ENCODE measurements around the gene JAK1.

The JAK1 gene

DNA sequence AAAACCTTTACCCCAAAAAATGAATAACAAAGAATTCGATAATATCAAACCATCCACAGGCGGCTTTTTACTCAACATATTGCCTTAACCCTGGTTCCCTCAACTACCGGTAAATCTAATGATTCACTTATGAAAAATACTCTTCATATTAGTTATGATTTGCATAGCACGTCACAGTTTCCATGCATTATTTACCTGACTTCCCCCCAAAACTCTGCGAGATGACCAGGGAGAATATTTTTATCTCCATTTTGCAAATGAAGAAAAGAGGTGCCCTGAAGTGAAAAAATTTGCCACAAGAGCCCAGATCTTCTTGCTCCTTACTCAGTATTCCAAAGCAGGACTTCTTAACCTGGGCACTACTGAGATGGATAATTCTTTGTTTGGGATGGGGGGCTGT is 2.9 kb downstream of the JAK1 start:
- Histone ChIP-seq H4K20me1 (ENCODE audit: insufficient read depth, low read length) (peaks cover 28% of the 10 kb centered on the region), H3K4me1 (ENCODE audit: low read length) (peaks cover 71% of the 10 kb centered on the region)
- TF ChIP-seq EZH2phosphoT487 (IDR thresholded peaks at IDR 0.05; ENCODE audit: low read depth), result no peak
- TF ChIP-seq, protein P1, sequence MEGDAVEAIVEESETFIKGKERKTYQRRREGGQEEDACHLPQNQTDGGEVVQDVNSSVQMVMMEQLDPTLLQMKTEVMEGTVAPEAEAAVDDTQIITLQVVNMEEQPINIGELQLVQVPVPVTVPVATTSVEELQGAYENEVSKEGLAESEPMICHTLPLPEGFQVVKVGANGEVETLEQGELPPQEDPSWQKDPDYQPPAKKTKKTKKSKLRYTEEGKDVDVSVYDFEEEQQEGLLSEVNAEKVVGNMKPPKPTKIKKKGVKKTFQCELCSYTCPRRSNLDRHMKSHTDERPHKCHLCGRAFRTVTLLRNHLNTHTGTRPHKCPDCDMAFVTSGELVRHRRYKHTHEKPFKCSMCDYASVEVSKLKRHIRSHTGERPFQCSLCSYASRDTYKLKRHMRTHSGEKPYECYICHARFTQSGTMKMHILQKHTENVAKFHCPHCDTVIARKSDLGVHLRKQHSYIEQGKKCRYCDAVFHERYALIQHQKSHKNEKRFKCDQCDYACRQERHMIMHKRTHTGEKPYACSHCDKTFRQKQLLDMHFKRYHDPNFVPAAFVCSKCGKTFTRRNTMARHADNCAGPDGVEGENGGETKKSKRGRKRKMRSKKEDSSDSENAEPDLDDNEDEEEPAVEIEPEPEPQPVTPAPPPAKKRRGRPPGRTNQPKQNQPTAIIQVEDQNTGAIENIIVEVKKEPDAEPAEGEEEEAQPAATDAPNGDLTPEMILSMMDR (IDR thresholded peaks at IDR 0.05; ENCODE audit: low read depth, low read length), result no peak

DNA sequence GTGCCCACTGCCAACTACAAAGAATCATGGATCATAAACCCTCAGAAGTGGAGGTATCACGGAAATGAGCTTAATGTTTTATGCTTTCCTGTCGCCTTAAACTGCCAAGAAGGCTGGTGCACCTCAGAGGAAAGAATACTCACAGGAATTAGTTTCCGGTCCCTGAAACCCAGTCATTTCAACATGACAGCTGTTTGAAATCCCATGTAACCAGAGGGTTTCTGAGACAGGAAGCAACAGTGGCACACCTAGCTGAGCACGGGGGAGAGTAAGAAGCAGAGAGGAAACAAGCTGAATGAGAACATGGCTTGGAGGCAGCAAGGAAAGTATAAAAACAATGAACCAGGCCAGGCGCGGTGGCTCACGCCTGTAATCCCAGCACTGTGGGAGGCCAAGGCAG is 3.9 kb downstream of the JAK1 start:
- Histone ChIP-seq H3K27ac (ENCODE audit: low read length) (peak overlapping the region; percentile 99), H3K9me3 (ENCODE audit: insufficient read depth, low read length) (no peaks in the 10 kb centered on the region)

More for the DNA sequence above, 2.9 kb downstream of the JAK1 start:
- H3K9me3 ChIP-seq (ENCODE audit: insufficient read depth, low read length), result no peaks in the 10 kb centered on the region
- H3K27ac ChIP-seq (ENCODE audit: low read length), result peak overlapping the region; percentile 99
- peaks cover 75% of the 10 kb centered on the region for H3K79me2 ChIP-seq (ENCODE audit: low read length)
- peaks cover 3% of the 10 kb centered on the region for H3K27me3 ChIP-seq (ENCODE audit: low read depth, low read length)
- H3K36me3 ChIP-seq (replicated peaks; ENCODE audit: low read depth, low read length), result no peaks in the 10 kb centered on the region
- H3K4me2 ChIP-seq (ENCODE audit: low read length), result peak overlapping the region; percentile 86
- H3K4me3 ChIP-seq (ENCODE audit: low read length), result peak overlapping the region; percentile 87
- no peak overlapping the region for H2AFZ ChIP-seq (ENCODE audit: low read depth, low read length)
- H3K9ac ChIP-seq (ENCODE audit: low read length), result peak overlapping the region; percentile 81

DNA sequence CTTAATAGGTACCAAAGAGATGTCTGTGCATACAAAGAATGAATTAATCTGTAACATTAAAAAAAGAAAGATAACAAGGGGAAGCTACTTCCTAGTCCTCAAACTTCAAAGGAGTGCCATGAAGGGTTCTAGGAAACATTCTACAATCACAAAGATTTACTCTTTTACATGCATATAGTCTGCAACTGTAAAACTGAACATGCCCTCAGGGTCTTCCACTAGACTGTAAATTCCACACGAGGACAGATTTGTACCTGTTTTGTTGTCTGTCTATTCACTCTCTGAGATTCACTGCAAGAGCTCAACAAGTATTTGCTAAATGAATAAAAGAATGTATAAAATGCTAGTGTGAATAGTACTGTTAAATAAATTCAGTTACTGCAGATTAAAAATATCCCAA is 4.4 kb downstream of the JAK1 start:
- Histone ChIP-seq H3K36me3 (replicated peaks; ENCODE audit: low read depth, low read length) (no peaks in the 10 kb centered on the region), H3K4me2 (ENCODE audit: low read length) (peak overlapping the region; percentile 86), H3K4me1 (ENCODE audit: low read length) (peaks cover 76% of the 10 kb centered on the region), H2AFZ (ENCODE audit: low read depth, low read length) (no peak overlapping the region), H3K79me2 (ENCODE audit: low read length) (peaks cover 84% of the 10 kb centered on the region), H3K9ac (ENCODE audit: low read length) (peak overlapping the region; percentile 52; the same call in 1 of the 2 replicates), H3K27me3 (ENCODE audit: low read depth, low read length) (no peaks in the 10 kb centered on the region), H3K9me3 (ENCODE audit: insufficient read depth, low read length) (no peaks in the 10 kb centered on the region), H3K27ac (ENCODE audit: low read length) (peak overlapping the region; percentile 99), H4K20me1 (ENCODE audit: insufficient read depth, low read length) (peaks cover 28% of the 10 kb centered on the region), H3K4me3 (ENCODE audit: low read length) (peak overlapping the region; percentile 87)
- no peak for TF ChIP-seq EZH2phosphoT487 (IDR thresholded peaks at IDR 0.05; ENCODE audit: low read depth)
- TF ChIP-seq, protein P1 (IDR thresholded peaks at IDR 0.05; ENCODE audit: low read depth, low read length), result no peak

More for the DNA sequence above, 3.9 kb downstream of the JAK1 start:
- H3K9ac ChIP-seq (ENCODE audit: low read length), result peak overlapping the region; percentile 19; the same call in 1 of the 2 replicates
- H2AFZ ChIP-seq (ENCODE audit: low read depth, low read length), result no peak overlapping the region
- H3K4me2 ChIP-seq (ENCODE audit: low read length), result peak overlapping the region; percentile 86
- H3K79me2 ChIP-seq (ENCODE audit: low read length), result peaks cover 84% of the 10 kb centered on the region
- H4K20me1 ChIP-seq (ENCODE audit: insufficient read depth, low read length), result peaks cover 28% of the 10 kb centered on the region
- peaks cover 75% of the 10 kb centered on the region for H3K4me1 ChIP-seq (ENCODE audit: low read length)
- no peaks in the 10 kb centered on the region for H3K36me3 ChIP-seq (replicated peaks; ENCODE audit: low read depth, low read length)
- peaks cover 3% of the 10 kb centered on the region; the same call in 1 of the 2 replicates for H3K27me3 ChIP-seq (ENCODE audit: low read depth, low read length)
- peak overlapping the region; percentile 87 for H3K4me3 ChIP-seq (ENCODE audit: low read length)
- TF ChIP-seq, protein P1 (IDR thresholded peaks at IDR 0.05; ENCODE audit: low read depth, low read length), result no peak
- no peak for TF ChIP-seq EZH2phosphoT487 (IDR thresholded peaks at IDR 0.05; ENCODE audit: low read depth)

DNA sequence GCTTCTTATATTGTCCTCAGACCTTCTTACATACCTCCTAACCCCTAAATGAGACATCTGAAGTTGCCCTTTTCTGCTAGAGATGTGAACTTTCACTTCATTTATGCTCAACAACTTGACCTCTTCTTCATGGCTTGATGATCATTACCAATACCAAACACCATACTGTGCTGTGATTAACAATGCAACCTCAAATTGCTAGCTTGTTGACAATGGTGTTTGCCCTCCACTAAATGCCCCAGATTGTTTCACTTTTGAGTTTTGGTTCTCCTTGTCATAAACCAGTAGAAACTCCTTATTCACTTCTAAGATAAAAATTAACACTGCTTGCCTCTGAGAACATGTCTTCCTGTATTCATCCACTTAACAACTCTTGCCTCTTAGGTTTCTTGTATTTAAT is 5.6 kb downstream of the JAK1 start:
- H3K4me1 ChIP-seq (ENCODE audit: low read length), result peaks cover 86% of the 10 kb centered on the region
- peaks cover 26% of the 10 kb centered on the region for H4K20me1 ChIP-seq (ENCODE audit: insufficient read depth, low read length)
- H3K79me2 ChIP-seq (ENCODE audit: low read length), result peaks cover 86% of the 10 kb centered on the region

More for the DNA sequence above, 5.6 kb downstream of the JAK1 start:
- Histone ChIP-seq H3K36me3 (replicated peaks; ENCODE audit: low read depth, low read length) (no peaks in the 10 kb centered on the region), H3K9me3 (ENCODE audit: insufficient read depth, low read length) (no peaks in the 10 kb centered on the region), H2AFZ (ENCODE audit: low read depth, low read length) (no peak overlapping the region), H3K9ac (ENCODE audit: low read length) (peak overlapping the region; percentile 63), H3K27ac (ENCODE audit: low read length) (peak overlapping the region; percentile 99), H3K27me3 (ENCODE audit: low read depth, low read length) (no peaks in the 10 kb centered on the region), H3K4me3 (ENCODE audit: low read length) (peak overlapping the region; percentile 87), H3K4me2 (ENCODE audit: low read length) (peak overlapping the region; percentile 86)
- TF ChIP-seq, protein P1 (IDR thresholded peaks at IDR 0.05; ENCODE audit: low read depth, low read length), result no peak
- no peak for TF ChIP-seq EZH2phosphoT487 (IDR thresholded peaks at IDR 0.05; ENCODE audit: low read depth)

All from OCI-LY3 (cell line).